Uterus (tissue), 2 donors: Measurements from ENCODE around the gene TIAM1.

Experiments used
- CTCF ChIP-seq, 4 experiments: fragments of 200-600 bp in 2 of 4; fragments of 450-650 bp in 2 of 4; sonication (generic) in 2 of 4; IDR thresholded peaks; one replicate each; pipeline ENCODE4 v1.5.1; 2016 to 2019; ENCODE audit warnings: antibody characterized with exemption in 4 of 4, mild to moderate bottlenecking in 2 of 4, moderate library complexity in 1 of 4
- POLR2A ChIP-seq, 2 donors: fragments of 450-650 bp; IDR thresholded peaks; one replicate each; pipeline ENCODE4 v1.6.1; 2016; ENCODE audit warnings: antibody characterized with exemption in 2 of 2, mild to moderate bottlenecking in 1 of 2, moderate library complexity in 1 of 2

- no peak for TF ChIP-seq CTCF (IDR thresholded peaks at IDR 0.05)
- no peak for TF ChIP-seq POLR2A (IDR thresholded peaks at IDR 0.05)
Observed at GRCh38 chr21:31330144-31330483, 13.9 kb downstream of the TIAM1 start.
